Measurements from ENCODE around the gene TPRG1L.
"Not testable (repeated sequence)": the region's sequence is repeated elsewhere in the genome, so short reads cannot be mapped to it uniquely, and the experiment has no call there.

The TPRG1L gene

DNA sequence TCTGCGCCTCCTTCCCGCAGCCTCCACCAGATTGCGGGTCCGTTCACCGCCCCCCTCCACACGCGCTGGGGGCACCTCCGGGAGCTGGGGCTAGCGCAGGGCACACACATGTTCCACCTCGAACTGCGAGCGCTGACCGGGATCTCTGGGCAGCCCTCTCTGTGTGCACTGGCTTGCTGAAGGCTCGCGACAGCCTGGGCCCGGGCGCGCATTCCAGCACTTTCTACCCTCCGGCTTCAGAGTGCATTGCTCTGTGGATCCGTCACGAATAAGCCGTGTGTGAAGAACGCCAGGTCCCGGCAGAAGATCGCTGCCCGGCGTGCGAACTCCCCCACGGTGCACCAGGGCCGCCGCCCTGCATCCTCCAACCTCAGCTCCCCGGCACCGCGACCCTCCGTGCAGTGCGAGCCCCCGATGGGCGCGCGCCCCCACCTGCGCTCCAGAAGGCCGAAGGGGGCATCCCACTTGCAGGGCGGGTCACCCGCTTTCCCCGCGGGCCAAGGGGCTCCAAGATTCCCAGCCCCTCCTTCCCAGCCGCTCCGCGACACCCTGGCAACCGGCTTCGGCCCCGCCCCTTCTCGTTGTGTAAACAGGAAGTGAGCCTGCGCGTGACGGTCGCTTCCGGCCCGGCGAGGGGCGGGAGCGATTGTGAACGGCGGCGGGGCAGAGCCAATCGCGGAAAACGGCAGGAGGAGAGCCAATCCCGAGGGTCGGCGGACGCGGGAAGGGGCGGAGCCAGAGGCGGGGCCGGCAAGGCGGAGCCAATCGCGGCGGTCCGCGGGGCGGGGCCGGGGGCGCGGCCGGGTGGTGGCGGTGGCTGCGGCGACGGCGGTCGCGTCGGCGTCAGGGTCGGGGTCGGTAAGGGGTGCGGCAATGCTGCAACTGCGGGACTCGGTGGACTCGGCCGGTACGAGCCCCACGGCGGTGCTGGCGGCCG lies at the start of gene TPRG1L:
Gene TPRG1L (plus strand): TSS at position 816 of the 937 bp plus-strand sequence. CDS start 58 bp downstream, at position 874.
- DNase-seq (ENCODE audit: low spot score): peak; percentile 97

DNA sequence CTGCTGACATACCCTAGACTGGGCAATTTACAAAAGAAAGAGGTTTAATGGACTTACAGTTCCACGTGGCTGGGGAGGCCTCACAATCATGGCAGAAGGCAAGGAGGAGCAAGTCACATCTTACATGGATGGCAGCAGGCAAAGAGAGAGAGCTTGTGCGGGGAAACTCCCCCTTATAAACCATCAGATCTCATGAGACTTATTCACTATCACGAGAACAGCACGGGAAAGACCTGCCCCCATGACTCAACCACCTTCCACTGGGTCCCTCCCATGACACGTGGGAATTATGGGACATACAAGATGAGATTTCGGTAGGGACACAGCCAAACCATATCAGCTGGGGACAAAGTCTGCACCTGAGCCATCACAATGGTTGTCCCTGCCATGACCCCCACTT lies 49.3 kb upstream of the TPRG1L start:
- DNase-seq (ENCODE audit: low spot score): not testable (repeated sequence)

DNA sequence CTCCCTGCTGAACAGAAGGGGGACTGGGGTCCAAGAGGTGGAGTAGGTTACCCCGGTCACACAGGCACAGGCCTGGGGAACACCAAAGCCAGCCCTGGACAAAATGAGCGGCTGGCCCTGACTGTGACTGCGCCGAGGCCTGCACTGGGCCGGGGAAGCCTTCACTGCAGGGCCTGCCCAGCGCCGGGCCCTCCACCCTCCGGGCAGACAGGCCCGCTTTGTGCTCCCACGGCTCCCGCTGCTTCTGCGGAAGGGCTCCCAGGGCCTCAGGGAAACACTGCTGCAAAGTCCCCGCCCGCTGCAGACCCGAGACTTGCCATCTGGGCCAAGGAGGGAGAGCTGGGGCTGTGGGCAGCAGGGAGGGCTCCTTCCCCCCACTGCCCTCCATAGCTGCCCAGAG lies 48.8 kb upstream of the TPRG1L start:
- no peak for DNase-seq (ENCODE audit: low spot score)

DNA sequence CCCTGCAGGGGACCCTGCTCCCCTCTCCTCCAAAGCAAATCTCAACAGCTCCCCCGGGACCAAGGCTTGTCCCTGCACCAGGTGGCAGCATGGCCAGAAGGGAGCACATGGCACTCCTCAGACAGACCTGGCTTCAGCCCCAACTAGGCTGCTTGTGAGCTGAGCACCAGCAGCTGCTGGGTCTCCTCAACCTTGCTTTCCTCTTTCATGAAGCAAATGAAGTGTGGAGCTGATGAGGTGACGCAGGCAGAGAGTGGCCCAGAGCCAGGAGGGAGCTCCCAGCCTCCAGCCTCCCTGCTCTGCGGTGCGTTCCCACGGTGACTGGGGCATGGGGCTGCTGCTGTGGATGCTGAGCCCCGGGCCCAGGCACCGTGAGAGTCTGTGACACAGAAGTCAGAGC lies 47.5 kb upstream of the TPRG1L start:
- DNase-seq (ENCODE audit: low spot score): peak; percentile 34

DNA sequence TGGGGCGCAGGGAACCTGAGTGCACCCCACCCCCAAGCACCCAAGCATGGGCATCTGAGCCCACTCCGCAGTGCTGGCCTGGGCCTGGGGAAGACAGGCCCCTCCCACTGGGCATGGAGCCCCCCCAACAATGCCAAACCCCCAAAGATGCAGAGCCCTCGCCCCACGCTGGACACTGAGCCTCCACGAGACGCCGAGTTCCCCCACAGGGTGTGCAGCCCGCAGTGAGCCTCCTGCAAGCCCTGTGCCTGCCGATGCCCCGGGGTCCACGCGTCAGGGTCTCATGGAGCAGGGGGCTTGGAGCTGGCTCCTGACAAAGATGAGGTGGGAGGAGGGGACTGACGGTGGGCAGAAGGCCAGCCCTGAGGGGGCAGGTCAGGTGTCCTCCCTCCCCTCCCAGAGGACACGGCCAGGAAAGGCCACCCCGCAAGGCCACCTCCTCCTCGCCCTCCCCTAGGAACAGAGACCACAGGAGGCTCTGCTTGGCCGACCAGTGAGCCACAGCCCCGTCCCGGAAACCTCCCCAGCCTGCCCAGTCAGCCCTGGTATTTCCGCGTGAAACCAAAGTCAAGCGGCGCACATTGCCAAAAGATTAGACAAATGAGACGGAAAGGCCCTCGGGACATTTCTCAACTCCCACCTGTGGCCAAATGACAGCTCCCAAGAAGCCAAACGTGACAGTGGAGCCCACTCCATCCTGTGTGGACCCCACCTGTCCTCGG lies 46.9 kb upstream of the TPRG1L start:
- DNase-seq (ENCODE audit: low spot score): peak; percentile 50

DNA sequence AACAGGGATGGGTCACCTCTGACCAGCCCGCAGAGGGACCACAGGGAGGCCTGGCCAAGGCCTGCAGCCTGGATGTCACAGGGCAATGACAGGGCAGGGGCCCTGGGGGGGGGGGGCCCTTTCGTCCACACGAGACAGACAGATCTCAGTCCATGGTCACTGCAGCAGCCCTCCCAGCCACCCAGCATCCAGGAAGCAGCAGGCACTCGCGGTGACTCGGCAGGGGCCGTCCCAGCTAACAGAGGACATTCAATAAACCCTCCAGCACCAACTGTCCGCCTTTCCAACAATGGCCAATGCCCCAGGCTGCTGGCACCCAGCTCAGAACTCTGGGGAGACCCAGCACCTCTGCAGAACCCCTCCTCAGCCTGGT lies 46.4 kb upstream of the TPRG1L start:
- no peak for DNase-seq (ENCODE audit: low spot score)

DNA sequence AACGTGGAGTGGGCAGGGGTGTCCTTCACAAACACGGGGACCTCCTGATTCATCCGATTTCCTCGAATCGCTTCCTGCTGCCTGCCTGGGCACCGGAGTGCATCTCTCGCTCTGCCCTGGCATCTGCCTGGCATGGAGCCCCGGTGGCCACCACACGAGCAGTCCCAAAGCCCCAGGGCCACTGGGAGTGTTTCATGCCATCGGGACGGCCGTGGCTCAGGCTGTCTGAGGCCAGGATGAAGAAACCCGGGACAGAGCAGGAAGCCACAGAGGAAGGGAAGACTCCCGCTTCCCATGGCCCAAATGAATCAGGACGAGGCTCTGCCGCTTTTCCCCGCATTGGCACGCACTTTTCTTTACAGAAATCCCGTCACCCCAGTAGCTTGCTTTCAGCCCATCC lies 45.9 kb upstream of the TPRG1L start:
- no peak for DNase-seq (ENCODE audit: low spot score)

DNA sequence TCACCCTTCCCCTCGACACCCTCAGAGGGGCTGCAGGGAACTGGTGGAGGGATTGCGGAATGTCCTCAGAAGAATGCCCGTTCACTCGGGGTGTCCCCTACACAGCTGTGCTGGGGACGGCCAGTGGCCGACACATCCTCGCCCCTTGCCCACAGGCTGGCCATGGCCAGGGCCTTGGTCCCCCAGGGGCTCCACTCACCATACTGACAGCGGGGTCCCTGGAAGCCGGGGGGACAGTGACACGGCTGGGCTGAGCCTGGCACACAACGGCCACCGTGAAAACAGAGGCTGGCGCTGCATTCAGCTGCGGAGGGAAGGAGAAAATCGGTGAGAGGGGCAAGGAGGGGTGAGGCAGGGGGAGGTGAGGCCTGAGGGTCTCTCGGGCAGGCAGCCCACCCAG lies 45.2 kb upstream of the TPRG1L start:
- DNase-seq (ENCODE audit: low spot score): no peak

DNA sequence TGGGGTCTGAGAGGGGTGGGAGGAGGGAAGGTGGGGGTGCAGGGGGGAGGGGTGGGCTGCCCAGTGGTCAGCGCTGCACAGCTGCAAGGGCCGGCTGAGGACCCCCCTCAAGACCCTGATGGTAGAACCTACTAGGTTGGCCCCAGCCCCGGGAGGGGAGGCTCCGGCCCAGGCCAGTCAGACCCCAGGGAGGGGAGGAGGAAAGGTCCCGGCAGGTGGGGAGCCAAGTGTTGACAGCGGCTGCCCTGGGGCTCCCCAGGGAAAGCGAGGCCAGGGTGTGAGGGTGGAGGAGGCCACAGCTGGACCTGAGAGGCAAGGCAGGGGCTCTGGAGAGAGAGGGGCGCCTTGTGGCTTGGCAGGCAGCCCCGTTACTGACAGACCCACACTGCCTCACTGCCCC lies 44.6 kb upstream of the TPRG1L start:
- DNase-seq (ENCODE audit: low spot score): no peak

DNA sequence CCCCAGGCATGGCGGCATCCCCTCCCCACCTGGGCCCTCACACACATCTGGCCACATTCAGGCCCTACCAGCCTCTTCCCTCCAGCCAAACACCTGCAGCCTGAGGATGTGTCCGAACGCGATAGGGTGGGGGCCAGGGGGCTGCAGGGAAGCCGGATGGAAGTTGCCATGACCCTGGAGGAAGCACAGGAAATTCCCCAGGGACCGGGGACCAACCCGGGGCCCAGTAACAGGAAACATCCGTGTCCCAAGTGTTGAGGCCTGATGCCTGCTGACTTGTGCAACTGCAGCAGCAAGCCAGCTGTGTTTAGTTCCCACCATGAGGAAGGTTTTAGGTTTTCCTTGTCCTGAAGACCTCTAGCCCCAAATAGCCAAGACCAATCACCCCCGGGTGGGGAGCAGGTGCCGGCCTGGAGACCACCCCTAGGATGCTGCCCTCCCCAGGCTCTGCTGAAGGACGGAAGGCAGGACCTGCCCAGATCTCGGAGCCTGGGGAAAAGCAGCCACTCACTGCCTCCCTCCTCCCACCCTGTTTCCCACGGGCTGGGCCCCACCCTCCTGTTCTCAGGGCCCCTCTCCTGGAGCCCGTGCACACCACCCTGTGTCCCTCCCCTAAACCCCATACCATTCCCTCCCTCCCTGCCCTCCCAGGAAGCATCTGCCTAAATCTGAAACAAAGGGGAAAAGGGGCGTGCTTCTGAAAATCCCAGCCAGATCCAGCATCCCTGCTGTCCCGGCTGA lies 43.3 kb upstream of the TPRG1L start:
- no peak for DNase-seq (ENCODE audit: low spot score)

DNA sequence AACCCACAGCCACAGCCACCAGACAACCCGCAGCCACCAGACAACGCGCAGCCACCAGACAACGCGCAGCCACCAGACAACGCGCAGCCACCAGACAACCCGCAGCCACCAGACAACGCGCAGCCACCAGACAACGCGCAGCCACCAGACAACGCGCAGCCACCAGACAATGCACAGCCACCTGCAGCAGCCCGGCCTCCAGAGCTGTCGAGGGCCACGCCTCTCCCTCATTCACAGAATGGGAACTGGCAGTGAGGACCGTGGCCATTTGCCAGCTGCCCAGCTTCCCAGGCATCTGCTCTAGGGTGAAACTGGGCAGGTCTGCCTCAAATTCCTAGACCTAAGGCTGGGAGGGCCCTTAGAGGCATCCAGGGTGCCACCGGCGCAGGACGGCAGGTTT lies 41.1 kb upstream of the TPRG1L start:
- not testable (repeated sequence) for DNase-seq (ENCODE audit: low spot score)

DNA sequence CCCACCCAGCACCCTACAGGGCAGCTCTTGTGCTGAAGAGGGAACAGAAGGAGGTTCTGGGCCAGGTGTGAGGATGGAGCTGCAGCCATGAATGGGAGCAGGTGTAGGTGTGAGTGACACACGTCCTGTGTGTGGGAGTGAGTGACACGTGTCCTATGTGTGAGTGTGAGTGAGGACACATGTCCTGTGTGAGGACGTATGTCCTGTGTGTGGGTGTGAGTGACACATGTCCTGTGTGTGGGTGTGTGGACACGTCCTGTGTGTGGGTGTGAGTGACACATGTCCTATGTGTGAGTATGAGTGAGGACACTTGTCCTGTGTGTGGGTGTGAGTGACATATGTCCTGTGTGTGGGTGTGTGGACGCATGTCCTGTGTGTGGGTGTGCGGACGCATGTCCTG lies 39.9 kb upstream of the TPRG1L start:
- no peak for DNase-seq (ENCODE audit: low spot score)

DNA sequence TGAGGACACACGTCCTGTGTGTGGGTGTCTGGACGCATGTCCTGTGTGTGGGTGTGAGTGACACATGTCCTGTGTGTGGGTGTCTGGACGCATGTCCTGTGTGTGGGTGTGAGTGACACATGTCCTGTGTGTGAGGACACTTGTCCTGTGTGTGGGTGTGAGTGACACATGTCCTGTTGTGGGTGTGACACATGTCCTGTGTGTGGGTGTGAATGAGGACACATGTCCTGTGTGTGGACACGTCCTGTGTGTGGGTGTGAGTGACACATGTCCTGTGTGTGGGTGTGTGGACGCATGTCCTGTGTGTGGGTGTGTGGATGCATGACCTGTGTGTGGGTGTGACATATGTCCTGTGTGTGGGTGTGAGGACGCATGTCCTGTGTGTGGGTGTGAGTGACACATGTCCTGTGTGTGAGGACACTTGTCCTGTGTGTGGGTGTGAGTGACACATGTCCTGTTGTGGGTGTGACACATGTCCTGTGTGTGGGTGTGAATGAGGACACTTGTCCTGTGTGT lies 39.4 kb upstream of the TPRG1L start:
- not testable (repeated sequence) for DNase-seq (ENCODE audit: low spot score)

DNA sequence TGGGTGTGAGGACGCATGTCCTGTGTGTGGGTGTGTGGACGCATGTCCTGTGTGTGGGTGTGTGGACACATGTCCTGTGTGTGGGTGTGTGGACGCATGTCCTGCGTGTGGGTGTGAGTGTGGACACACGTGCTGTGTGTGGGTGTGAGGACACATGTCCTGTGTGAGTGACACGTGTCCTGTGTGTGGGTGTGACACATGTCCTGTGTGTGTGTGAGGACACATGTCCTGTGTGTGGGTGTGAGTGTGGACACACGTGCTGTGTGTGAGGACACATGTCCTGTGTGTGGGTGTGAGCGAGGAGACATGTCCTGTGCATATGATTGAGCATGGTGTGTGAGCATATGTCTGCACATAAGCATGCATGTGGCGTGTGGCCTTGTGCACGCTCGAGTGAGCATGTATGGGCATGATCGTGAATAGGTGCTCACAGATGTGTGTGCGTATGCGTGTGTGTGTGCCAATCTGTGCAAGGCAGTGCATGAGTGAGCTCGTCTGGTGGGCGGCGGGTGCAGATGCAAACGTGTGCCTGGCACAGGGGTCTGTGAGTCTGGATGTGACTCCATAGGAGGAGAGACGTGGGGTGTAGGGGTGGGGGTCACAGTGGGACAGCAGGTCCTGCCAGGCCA lies 38.8 kb upstream of the TPRG1L start:
- DNase-seq (ENCODE audit: low spot score): no peak

DNA sequence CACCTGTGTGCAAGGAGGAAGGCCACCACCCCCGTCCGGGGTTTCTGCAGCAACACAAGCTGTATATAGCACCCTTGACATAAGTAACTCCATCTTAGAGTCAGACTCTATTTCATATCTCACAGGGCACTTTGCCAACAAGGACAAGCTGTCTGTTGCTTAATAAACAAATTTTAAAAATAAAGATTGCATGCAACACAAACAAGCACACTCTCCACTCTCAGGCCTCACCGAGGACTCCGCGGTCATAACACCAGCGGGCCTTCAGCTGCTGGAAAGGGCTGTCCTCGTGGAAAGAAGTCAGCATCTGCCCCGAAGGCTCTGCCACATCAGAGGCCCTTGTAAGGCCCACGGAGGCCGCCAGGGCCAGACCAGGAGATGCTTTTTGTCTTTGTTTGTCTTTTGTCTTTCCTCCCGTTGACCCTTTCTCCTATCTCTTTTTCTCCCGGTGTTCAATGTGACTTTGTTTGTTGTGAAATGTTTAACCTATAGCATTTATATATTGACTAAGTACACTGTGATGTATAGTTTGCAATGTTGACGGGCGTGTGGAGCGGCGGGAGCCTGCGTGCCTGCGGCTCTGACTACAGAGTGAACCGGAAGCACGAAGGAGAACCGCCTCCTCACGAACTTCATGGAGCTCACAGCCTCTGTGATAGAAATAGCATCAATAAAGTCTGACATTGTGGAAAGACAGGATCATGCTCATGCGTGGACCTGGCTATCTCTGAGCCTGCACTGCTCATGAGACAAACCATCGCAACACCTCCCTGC lies 37.6 kb upstream of the TPRG1L start:
- no peak for DNase-seq (ENCODE audit: low spot score)

DNA sequence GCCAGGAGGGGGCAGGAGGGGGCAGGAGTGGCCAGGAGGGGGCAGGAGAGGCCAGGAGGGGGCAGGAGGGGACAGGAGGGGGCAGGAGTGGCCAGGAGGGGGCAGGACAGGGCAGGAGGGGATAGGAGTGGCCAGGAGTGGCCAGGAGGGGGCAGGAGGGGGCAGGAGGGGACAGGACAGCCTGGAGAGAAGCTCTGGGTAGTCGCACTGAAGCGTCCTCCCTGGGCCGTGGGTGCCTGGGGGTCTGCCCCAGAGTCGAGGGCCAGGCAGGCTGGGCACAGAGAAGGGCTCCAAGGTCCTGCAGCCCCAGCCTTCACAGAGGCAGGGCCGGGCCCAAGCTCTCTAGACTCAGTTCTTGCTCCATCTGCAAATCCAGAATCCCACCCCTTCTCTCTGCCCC lies 36.4 kb upstream of the TPRG1L start:
- no peak for DNase-seq (ENCODE audit: low spot score)

DNA sequence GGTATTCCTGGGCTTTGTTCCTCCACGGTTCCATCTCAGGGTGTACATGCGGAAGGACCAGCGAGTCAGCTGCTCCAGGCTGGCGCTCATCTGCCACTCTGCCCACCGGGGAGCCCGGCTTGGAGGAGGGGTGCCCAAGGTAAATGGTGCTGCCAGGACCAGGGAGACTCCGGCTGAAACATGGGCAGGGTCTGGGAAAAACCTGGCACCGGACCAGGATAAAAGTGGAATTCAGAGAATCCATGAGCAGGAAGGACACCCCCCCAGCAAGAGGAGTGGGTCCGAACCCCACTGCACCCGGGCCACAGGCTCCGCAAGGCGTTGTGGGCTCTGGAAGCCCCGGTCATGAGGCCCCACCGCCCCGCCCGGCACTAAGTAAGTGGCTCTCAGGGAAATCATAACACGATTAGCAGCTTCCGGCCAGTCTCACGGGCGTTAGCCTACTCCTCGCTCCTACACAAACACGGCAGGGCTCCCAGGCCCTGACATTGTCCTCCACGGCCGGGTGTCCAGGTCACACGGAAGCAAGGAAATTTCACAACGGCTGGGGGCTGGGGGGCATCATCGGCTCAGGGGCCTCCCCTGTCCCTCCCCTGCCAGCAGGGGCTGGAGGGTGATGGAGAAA lies 34.6 kb upstream of the TPRG1L start:
- no peak for DNase-seq (ENCODE audit: low spot score)

DNA sequence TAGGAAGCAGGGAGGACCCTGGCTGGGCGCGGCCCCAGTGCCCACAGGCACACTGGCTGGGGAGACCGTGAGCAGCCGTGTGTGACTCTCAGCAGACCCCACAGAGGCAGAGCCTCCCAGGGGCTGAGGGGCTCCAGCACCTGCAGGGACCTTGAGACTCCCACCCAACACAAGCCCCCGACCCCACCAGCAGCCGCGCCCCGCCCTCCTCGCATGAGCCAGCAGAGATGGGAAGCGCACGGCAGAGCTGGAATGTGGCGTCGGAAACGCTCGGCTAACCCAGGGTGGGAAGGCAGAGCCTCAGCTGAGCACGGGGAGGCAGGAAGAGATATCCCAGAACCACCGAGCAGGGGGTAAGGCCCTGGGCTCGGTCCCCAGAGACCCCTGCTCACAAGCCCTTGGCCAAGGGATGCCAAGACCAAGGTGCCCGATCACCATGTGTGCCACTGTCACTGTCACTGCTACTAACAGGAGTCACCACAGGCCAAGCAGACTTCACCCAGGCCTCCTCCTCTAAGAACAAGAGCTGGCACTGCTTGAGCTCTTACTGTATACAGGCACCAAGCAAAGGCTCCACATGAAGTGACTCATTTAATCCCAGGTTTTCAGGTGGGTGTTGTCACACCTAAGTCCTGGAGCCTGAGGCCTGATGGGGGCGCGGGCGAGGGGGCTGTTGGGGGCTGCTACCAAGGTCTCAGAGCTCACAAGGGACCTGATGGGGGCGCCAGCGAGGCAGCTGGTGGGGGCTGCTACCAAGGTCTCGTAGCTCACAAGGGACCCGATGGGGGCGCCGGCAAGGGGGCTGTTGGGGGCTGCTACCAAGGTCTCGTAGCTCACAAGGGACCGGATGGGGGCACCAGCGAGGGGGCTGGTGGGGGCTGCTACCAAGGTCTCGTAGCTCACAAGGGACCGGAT lies 33.6 kb upstream of the TPRG1L start:
- no peak for DNase-seq (ENCODE audit: low spot score)

DNA sequence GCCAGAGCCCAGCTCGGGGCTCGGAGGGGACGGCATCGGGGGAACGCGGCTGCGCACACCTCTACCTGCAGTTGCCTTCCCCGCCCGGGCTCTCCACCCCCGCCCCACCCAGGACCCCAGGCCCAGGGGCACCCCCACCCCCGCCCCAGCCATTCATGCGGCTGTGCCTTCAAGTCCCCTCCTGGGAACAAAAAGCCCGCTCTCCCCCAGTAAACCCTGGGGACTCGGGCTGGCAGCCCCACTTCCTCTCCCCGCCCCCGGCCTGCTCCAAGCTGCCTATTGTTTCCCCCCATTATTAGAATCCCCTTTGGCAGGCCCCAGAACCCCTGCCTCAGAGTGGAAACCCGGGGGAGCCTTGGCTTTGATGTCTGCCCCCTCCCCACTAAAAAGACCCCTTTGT lies 31.5 kb upstream of the TPRG1L start:
- DNase-seq (ENCODE audit: low spot score): no peak

DNA sequence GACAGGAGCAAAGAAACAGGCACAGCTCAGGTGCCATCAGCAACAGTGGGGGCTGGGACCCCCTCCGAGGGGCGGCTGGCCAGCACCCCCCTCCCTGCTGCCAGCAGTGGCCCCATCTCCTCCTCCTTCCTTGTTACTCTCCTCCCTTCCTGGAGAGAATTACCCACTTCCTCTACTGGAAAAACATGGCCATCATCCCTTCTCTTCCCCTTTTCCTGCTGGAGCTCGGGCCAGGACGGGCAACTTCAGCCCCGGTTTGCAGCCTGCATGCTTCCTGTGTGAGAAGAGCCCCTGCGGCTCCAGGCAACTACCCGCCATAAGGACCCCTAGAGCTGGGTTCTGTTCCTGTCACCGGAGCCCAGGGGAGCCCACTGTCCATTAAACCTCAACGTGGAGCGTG lies 31.1 kb upstream of the TPRG1L start:
- no peak for DNase-seq (ENCODE audit: low spot score)

Data from kidney tubule cell (primary cell).